Activated B cell treated with CpG ODN at 0.5 μM for 24 hours (primary cell): ENCODE measurements around the gene ELL. TPM values are rescaled to one million over a fixed set of nuclear protein-coding genes. Genes with fewer than 3 reads are reported as not detected.

Source experiments
- ATAC-seq: fragments of 200-7000 bp; cut with Tn5 transposase; one replicate; pipeline ENCODE4 v1.10.0; 2021; ENCODE audit warnings: low read depth, mild to moderate bottlenecking, moderate library complexity
- CTCF ChIA-PET: fragments of 350-600 bp; sonication (Branson Sonifier 250); formaldehyde crosslinking; loops from one replicate; lab custom pipeline; 2021; ENCODE audit warnings: antibody characterized with exemption; lab: Charles Lee
- POLR2A ChIA-PET: fragments of 350-600 bp; sonication (Branson Sonifier 250); formaldehyde crosslinking; loops from one replicate; lab custom pipeline; 2021; ENCODE audit warnings: antibody characterized with exemption; lab: Charles Lee
- DNase-seq: peaks from one replicate; pipeline ENCODE4 v3.0.0; 2022
- H3K27ac Mint-ChIP-seq: one replicate; pipeline ENCODE4 v1.8.0; 2020; ENCODE audit warnings: mixed read lengths
- H3K27me3 Mint-ChIP-seq: one replicate; pipeline ENCODE4 v1.8.0; 2021; ENCODE audit warnings: mixed read lengths
- H3K36me3 Mint-ChIP-seq: one replicate; pipeline ENCODE4 v1.8.0; 2021; ENCODE audit warnings: low read depth, mixed read lengths
- H3K4me1 Mint-ChIP-seq: one replicate; pipeline ENCODE4 v1.8.0; 2021; ENCODE audit warnings: mixed read lengths
- H3K4me3 Mint-ChIP-seq: one replicate; pipeline ENCODE4 v1.8.0; 2020; ENCODE audit warnings: mild to moderate bottlenecking, mixed read lengths
- H3K9me3 Mint-ChIP-seq: one replicate; pipeline ENCODE4 v1.8.0; 2020; ENCODE audit warnings: mixed read lengths
- intact Hi-C: fragments of 100-400 bp; cut with micrococcal nuclease; formaldehyde crosslinking; loops from one replicate; pipeline ENCODE4 v1.15.1; 2024
- total RNA-seq: library from RNA; stranded (reverse); gene quantifications from 2 replicates; pipeline ENCODE4 v1.2.3, GENCODE V29; 2022
- TF ChIP-seq, protein P1 (sequence below): fragments of 200-600 bp; IDR thresholded peaks from one replicate; pipeline ENCODE4 v1.8.0; 2022; ENCODE audit warnings: antibody characterized with exemption, mild to moderate bottlenecking

Gene ELL
- total RNA-seq, 1 donor from 2014 or later = 32.6 TPM

GRCh38 chr19:18457483-18458331 is 64.2 kb downstream of the ELL start:
- H3K27me3 Mint-ChIP-seq = no peaks in the 10 kb centered on the region
- POLR2A ChIA-PET = interaction anchor here (0.7 kb wide), 1 partner anchor 15 kb away, joined by 3 read pairs; no protein-coding TSS in a partner anchor
- H3K4me1 Mint-ChIP-seq = no peaks in the 10 kb centered on the region
- CTCF ChIA-PET = no interaction called here
- DNase-seq = no peak
- H3K27ac Mint-ChIP-seq = no peak overlapping the region
- peaks cover 75% of the 10 kb centered on the region for H3K36me3 Mint-ChIP-seq
- ATAC-seq = no peak
- intact Hi-C loops = loop anchor here (10.0 kb wide), 1 partner anchor 217 kb away; no protein-coding TSS in a partner anchor
- H3K9me3 Mint-ChIP-seq = no peaks in the 10 kb centered on the region
- no peak overlapping the region for H3K4me3 Mint-ChIP-seq
- TF ChIP-seq, protein P1, sequence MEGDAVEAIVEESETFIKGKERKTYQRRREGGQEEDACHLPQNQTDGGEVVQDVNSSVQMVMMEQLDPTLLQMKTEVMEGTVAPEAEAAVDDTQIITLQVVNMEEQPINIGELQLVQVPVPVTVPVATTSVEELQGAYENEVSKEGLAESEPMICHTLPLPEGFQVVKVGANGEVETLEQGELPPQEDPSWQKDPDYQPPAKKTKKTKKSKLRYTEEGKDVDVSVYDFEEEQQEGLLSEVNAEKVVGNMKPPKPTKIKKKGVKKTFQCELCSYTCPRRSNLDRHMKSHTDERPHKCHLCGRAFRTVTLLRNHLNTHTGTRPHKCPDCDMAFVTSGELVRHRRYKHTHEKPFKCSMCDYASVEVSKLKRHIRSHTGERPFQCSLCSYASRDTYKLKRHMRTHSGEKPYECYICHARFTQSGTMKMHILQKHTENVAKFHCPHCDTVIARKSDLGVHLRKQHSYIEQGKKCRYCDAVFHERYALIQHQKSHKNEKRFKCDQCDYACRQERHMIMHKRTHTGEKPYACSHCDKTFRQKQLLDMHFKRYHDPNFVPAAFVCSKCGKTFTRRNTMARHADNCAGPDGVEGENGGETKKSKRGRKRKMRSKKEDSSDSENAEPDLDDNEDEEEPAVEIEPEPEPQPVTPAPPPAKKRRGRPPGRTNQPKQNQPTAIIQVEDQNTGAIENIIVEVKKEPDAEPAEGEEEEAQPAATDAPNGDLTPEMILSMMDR = no peak

GRCh38 chr19:18456974-18457373 is 64.9 kb downstream of the ELL start:
- CTCF ChIA-PET = no interaction called here
- intact Hi-C loops = loop anchor here (10.0 kb wide), 1 partner anchor 218 kb away; no protein-coding TSS in a partner anchor
- no peaks in the 10 kb centered on the region for H3K9me3 Mint-ChIP-seq
- ATAC-seq (no peak), DNase-seq (no peak)
- no peaks in the 10 kb centered on the region for H3K27me3 Mint-ChIP-seq
- TF ChIP-seq, protein P1 = no peak
- POLR2A ChIA-PET = interaction anchor here (0.7 kb wide), 1 partner anchor 14 kb away, joined by 3 read pairs; no protein-coding TSS in a partner anchor
- no peak overlapping the region for H3K4me3 Mint-ChIP-seq
- peaks cover 76% of the 10 kb centered on the region for H3K36me3 Mint-ChIP-seq
- H3K27ac Mint-ChIP-seq = no peak overlapping the region
- H3K4me1 Mint-ChIP-seq = no peaks in the 10 kb centered on the region

GRCh38 chr19:18456279-18456678 is 65.6 kb downstream of the ELL start:
- H3K27ac Mint-ChIP-seq = no peak overlapping the region
- no peak overlapping the region for H3K4me3 Mint-ChIP-seq
- H3K9me3 Mint-ChIP-seq = no peaks in the 10 kb centered on the region
- H3K27me3 Mint-ChIP-seq = no peaks in the 10 kb centered on the region
- ChIA-PET POLR2A (no interaction called here), CTCF (interaction anchor here (1.1 kb wide), 1 partner anchor 391 kb away, joined by 4 read pairs; no protein-coding TSS in a partner anchor)
- peaks cover 69% of the 10 kb centered on the region for H3K36me3 Mint-ChIP-seq
- intact Hi-C loops = loop anchor here (10.0 kb wide), 1 partner anchor 219 kb away; no protein-coding TSS in a partner anchor
- H3K4me1 Mint-ChIP-seq = no peaks in the 10 kb centered on the region
- DNase-seq (no peak), ATAC-seq (no peak)
- TF ChIP-seq, protein P1 = no peak

GRCh38 chr19:18453269-18454024 is 68.4 kb downstream of the ELL start:
- TF ChIP-seq, protein P1 = no peak
- ChIA-PET CTCF (no interaction called here), POLR2A (no interaction called here)
- Mint-ChIP-seq H3K36me3 (peaks cover 62% of the 10 kb centered on the region), H3K27ac (no peak overlapping the region), H3K9me3 (no peaks in the 10 kb centered on the region), H3K27me3 (no peaks in the 10 kb centered on the region), H3K4me3 (no peak overlapping the region), H3K4me1 (peaks cover 5% of the 10 kb centered on the region)
- intact Hi-C loops = loop anchor here (5.0 to 10.0 kb wide), 2 partner anchors 134 to 221 kb away; partner anchors contain the start of gene REX1BD
- no peak for DNase-seq
- no peak for ATAC-seq
